EH (cell line): ENCODE data around the gene CCDC73.
"Not testable (repeated sequence)": the region's sequence is repeated elsewhere in the genome, so short reads cannot be mapped to it uniquely, and the experiment has no call there.

Experiments
- DNase-seq: peaks from one replicate; pipeline ENCODE4 v3.0.0-alpha.2; 2015; ENCODE audit warnings: low read depth

The CCDC73 gene

GRCh38 chr11:32705309-32706033 lies 89.0 kb downstream of the CCDC73 start:
- no peak for DNase-seq

GRCh38 chr11:32704775-32705174 lies 89.7 kb downstream of the CCDC73 start:
- DNase-seq = no peak

GRCh38 chr11:32704261-32704660 lies 90.2 kb downstream of the CCDC73 start:
- no peak for DNase-seq

GRCh38 chr11:32701616-32702015 lies 92.8 kb downstream of the CCDC73 start:
- DNase-seq = no peak

- DNase-seq = no peak
Measured at GRCh38 chr11:32698579-32698978, 95.9 kb downstream of the CCDC73 start.

- DNase-seq = no peak
Measured at GRCh38 chr11:32671051-32671450, 123.4 kb downstream of the CCDC73 start.

- no peak for DNase-seq
Measured at GRCh38 chr11:32659672-32660071, 134.8 kb downstream of the CCDC73 start.

- DNase-seq = peak; percentile 26
Measured at GRCh38 chr11:32658639-32659406, 135.6 kb downstream of the CCDC73 start.

GRCh38 chr11:32643526-32643925 lies 150.9 kb downstream of the CCDC73 start:
- DNase-seq = peak; percentile 3

- DNase-seq = no peak
Measured at GRCh38 chr11:32641361-32641760, 153.1 kb downstream of the CCDC73 start.

- no peak for DNase-seq
Measured at GRCh38 chr11:32635819-32636218, 158.6 kb downstream of the CCDC73 start.

- DNase-seq = no peak
Measured at GRCh38 chr11:32630844-32631243, 163.6 kb downstream of the CCDC73 start.

- no peak for DNase-seq
Measured at GRCh38 chr11:32616903-32617302, 177.6 kb downstream of the CCDC73 start.

- no peak for DNase-seq
Measured at GRCh38 chr11:32615422-32615821, 179.0 kb downstream of the CCDC73 start.

- no peak for DNase-seq
Measured at GRCh38 chr11:32613500-32614151, 180.8 kb downstream of the CCDC73 start.

GRCh38 chr11:32610797-32611352 lies 183.6 kb downstream of the CCDC73 start:
- DNase-seq = peak; percentile 4

- not testable (repeated sequence) for DNase-seq
Measured at GRCh38 chr11:32608826-32609225, 185.6 kb downstream of the CCDC73 start.

GRCh38 chr11:32606220-32606619 lies 188.2 kb downstream of the CCDC73 start:
- DNase-seq = no peak

- peak; percentile 17 for DNase-seq
Measured at GRCh38 chr11:32602657-32603415, 191.6 kb downstream of the CCDC73 start.

- DNase-seq = no peak
Measured at GRCh38 chr11:32597921-32598320, 196.5 kb downstream of the CCDC73 start.

- not testable (repeated sequence) for DNase-seq
Measured at GRCh38 chr11:32596114-32596513, 198.3 kb downstream of the CCDC73 start.

- DNase-seq = no peak
Measured at GRCh38 chr11:32594272-32594671, 200.2 kb downstream of the CCDC73 start.
